ENCODE data around the gene SPATA17. TPM values are rescaled to one million over a fixed set of nuclear protein-coding genes. Genes with fewer than 3 reads are reported as not detected.

SPATA17 gene
- total and polyA plus RNA-seq, 2 of the 13 experiments (the other 11 are each of a cell fraction or from before 2014, with no cell fraction given) = 0.48 to 1.7 TPM

- TF ChIP-seq TFDP2 (CRISPR knock-in tag; IDR thresholded peaks at IDR 0.05) (no peak; the same call in 1 of the 2 replicates), ZNF3 (CRISPR knock-in tag; IDR thresholded peaks at IDR 0.05) (0 out of 2 replicates have a peak, but pooled peaks have one; percentile 18), HOXA9 (CRISPR knock-in tag; IDR thresholded peaks at IDR 0.05; ENCODE audit: borderline replicate concordance) (no peak), PTBP1 (IDR thresholded peaks at IDR 0.05; ENCODE audit: low read depth, low read length, poor library complexity, severe bottlenecking) (peak; percentile 41), ZNF354B (CRISPR knock-in tag; IDR thresholded peaks at IDR 0.05) (no peak), KLF12 (CRISPR knock-in tag; IDR thresholded peaks at IDR 0.05; ENCODE audit: borderline replicate concordance) (0 out of 2 replicates have a peak, but pooled peaks have one; percentile 15), MXD1 (CRISPR knock-in tag; IDR thresholded peaks at IDR 0.05) (no peak), TEAD3 (CRISPR knock-in tag; optimal IDR thresholded peaks at IDR 0.05; ENCODE audit: borderline replicate concordance) (no peak), POLR2AphosphoS2 (IDR thresholded peaks at IDR 0.05; ENCODE audit: low read depth, low read length) (no peak), ZNF441 (CRISPR knock-in tag; IDR thresholded peaks at IDR 0.05; ENCODE audit: borderline replicate concordance) (no peak), FOXJ3 (CRISPR knock-in tag; IDR thresholded peaks at IDR 0.05; ENCODE audit: borderline replicate concordance) (peak; percentile 79), MED13 (CRISPR knock-in tag; IDR thresholded peaks at IDR 0.05) (no peak), SIN3B (IDR thresholded peaks at IDR 0.05; ENCODE audit: low read length) (0 out of 2 replicates have a peak, but pooled peaks have one; percentile 21), ZNF142 (CRISPR knock-in tag; IDR thresholded peaks at IDR 0.05) (peak; percentile 81), TBX2 (CRISPR knock-in tag; IDR thresholded peaks at IDR 0.05; ENCODE audit: borderline replicate concordance) (no peak), ZMYM4 (CRISPR knock-in tag; IDR thresholded peaks at IDR 0.05) (peak; percentile 88), HNRNPLL (IDR thresholded peaks at IDR 0.05; ENCODE audit: low read depth, low read length, poor library complexity, severe bottlenecking) (no peak), SIX1 (CRISPR knock-in tag; IDR thresholded peaks at IDR 0.05; ENCODE audit: borderline replicate concordance) (no peak), ZNF777 (CRISPR knock-in tag; IDR thresholded peaks at IDR 0.05) (0 out of 2 replicates have a peak, but pooled peaks have one; percentile 42), PHF8 (CRISPR knock-in tag; IDR thresholded peaks at IDR 0.05) (peak; percentile 98), BRCA1 (CRISPR knock-in tag; IDR thresholded peaks at IDR 0.05) (no peak), ATF7 (IDR thresholded peaks at IDR 0.05) (peak; percentile 75), ATF7 (CRISPR knock-in tag; IDR thresholded peaks at IDR 0.05) (no peak), ARNTL (CRISPR knock-in tag; IDR thresholded peaks at IDR 0.05) (no peak)
Observed at GRCh38 chr1:217630711-217631591, at the start of gene SPATA17, which contains the start of gene GPATCH2 (continued).

All from HepG2 (cell line).